Peyer's patch (tissue), 4 donors: ENCODE results near the gene SH3BGR. TPM values are rescaled to one million over a fixed set of nuclear protein-coding genes. Genes with fewer than 3 reads are reported as not detected.
"Not testable (repeated sequence)": the region's sequence is repeated elsewhere in the genome, so short reads cannot be mapped to it uniquely, and the experiment has no call there.

Experiments
- DNase-seq, 3 donors: peaks; one replicate each; pipeline ENCODE4 v3.0.0-alpha.2; 2017 to 2019
- H3K27ac ChIP-seq, 4 donors: fragments of 200-600 bp; sonication (generic); one replicate each; pipeline ENCODE4 v1.5.1; 2016 to 2019
- H3K27me3 ChIP-seq, 2 donors: fragments of 200-600 bp; sonication (generic); one replicate each; pipeline ENCODE4 v1.5.1; 2019
- H3K36me3 ChIP-seq, 3 donors: fragments of 200-600 bp; sonication (generic); one replicate each; pipeline ENCODE4 v1.5.1; 2016 to 2019
- H3K4me1 ChIP-seq, 4 donors: fragments of 200-600 bp; sonication (generic); one replicate each; pipeline ENCODE4 v1.5.1; 2016 to 2019
- H3K4me3 ChIP-seq, 4 donors: fragments of 200-600 bp; sonication (generic); 1 replicate in 3 of 4; 2 replicates in 1 of 4; pipeline ENCODE4 v1.5.1; 2016 to 2019; ENCODE audit warnings: mild to moderate bottlenecking in 1 of 4
- H3K9me3 ChIP-seq, 4 donors: fragments of 200-600 bp; sonication (generic); one replicate each; pipeline ENCODE4 v1.5.1; 2016 to 2019; ENCODE audit warnings: mild to moderate bottlenecking in 1 of 4
- POLR2A ChIP-seq, 2 donors: fragments of 450-650 bp; IDR thresholded peaks; one replicate each; pipeline ENCODE4 v1.5.1; 2017; ENCODE audit warnings: antibody characterized with exemption in 2 of 2, mild to moderate bottlenecking in 2 of 2, moderate library complexity in 2 of 2
- total RNA-seq, 4 donors: library from RNA; depleted of rRNA; stranded (reverse); fragments of >200 nt; gene quantifications; one replicate each; pipeline ENCODE4 v1.1.0, GENCODE V29; 2016
- TF ChIP-seq, protein P1 (sequence below), 6 experiments: fragments of 450-650 bp in 4 of 6; fragments of 200-600 bp in 2 of 6; sonication (generic) in 1 of 6; IDR thresholded peaks; one replicate each; pipeline ENCODE4 v1.5.1; 2017 to 2019; ENCODE audit warnings: antibody characterized with exemption in 6 of 6, mild to moderate bottlenecking in 3 of 6, moderate library complexity in 1 of 6

The SH3BGR gene
- total RNA-seq, 4 donors from 2014 or later, result 2.6 TPM; not detected in 3

DNA sequence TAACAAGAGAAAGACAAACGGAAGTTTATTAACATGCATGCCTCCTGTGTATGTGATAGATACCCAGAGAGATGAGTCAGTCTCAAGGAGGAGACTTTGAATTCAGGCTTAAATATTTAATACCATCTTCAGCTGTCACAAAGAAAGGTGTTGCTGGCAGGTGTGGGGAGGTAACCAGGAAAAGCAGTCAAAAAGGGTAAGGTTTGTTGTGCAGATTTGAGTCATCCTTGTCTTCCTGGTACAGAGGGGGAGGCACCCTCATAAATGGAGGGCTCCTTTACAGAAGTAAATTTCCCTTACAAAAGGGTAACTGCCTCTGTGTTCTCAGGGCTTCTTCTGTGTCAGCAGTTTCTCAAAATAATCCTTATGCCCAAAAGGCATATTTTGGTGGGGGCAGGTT, 85.8 kb downstream of the SH3BGR start:
- Histone ChIP-seq H3K36me3 (no peaks in the 10 kb centered on the region), H3K27ac (no peak overlapping the region), H3K27me3 (no peaks in the 10 kb centered on the region), H3K4me3 (no peak overlapping the region), H3K4me1 (no peaks in the 10 kb centered on the region), H3K9me3 (no peaks in the 10 kb centered on the region)
- no peak for DNase-seq
- TF ChIP-seq POLR2A (IDR thresholded peaks at IDR 0.05), result no peak
- TF ChIP-seq, protein P1, sequence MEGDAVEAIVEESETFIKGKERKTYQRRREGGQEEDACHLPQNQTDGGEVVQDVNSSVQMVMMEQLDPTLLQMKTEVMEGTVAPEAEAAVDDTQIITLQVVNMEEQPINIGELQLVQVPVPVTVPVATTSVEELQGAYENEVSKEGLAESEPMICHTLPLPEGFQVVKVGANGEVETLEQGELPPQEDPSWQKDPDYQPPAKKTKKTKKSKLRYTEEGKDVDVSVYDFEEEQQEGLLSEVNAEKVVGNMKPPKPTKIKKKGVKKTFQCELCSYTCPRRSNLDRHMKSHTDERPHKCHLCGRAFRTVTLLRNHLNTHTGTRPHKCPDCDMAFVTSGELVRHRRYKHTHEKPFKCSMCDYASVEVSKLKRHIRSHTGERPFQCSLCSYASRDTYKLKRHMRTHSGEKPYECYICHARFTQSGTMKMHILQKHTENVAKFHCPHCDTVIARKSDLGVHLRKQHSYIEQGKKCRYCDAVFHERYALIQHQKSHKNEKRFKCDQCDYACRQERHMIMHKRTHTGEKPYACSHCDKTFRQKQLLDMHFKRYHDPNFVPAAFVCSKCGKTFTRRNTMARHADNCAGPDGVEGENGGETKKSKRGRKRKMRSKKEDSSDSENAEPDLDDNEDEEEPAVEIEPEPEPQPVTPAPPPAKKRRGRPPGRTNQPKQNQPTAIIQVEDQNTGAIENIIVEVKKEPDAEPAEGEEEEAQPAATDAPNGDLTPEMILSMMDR (IDR thresholded peaks at IDR 0.05), result no peak

DNA sequence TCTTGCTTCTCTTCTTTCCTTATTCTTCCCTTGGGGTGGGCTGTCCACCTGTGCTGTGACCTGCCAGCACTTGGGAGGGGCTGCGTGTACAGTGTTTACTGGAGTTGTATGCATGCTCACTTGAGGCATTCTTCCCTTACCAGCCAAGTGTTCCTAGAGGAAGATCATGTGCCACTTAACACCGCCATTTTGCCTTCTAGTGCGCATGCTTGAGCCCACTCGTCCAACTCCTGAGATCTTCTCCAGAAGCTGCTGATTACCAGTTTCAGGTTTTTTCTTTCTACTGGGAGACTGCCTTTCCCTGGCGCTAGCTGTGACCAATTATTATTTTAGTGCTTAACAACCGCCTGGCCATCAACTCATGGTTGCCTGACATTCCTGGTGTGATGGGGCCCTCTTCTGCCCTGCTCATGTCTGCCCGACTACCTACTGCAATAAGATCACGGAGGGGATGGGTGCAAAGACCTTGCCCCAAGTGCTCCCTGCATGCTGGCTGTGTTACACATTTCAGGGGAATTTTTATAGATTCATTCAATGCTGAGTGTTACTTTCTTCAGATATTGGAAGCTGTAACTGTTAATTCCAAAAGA, 86.8 kb downstream of the SH3BGR start:
- no peak for DNase-seq
- H3K27ac ChIP-seq, result no peak overlapping the region
- TF ChIP-seq POLR2A (IDR thresholded peaks at IDR 0.05), result no peak
- H3K9me3 ChIP-seq, result no peaks in the 10 kb centered on the region
- no peaks in the 10 kb centered on the region for H3K36me3 ChIP-seq
- H3K4me3 ChIP-seq, result no peak overlapping the region
- no peaks in the 10 kb centered on the region for H3K27me3 ChIP-seq
- no peaks in the 10 kb centered on the region for H3K4me1 ChIP-seq

DNA sequence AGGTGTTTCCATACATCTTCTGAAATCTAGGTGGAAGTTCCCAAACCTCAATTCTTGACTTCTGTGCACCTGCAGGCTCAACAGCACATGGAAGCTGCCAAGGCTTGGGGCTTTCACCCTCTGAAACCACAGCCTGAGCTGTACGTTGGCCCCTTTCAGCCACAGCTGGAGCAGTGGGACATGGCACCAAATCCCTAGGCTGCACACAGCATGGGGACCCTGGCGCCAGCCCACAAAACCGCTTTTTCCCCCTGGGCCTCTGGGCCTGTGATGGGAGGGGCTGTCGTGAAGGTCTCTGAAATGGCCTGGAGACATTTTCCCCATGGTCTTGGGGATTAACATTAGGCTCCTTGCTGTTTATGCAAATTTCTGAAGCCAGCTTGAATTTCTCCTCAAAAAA, 88.6 kb downstream of the SH3BGR start:
- H3K27ac ChIP-seq, DNase-seq, H3K27me3 ChIP-seq, H3K9me3 ChIP-seq, H3K4me3 ChIP-seq, H3K4me1 ChIP-seq, H3K36me3 ChIP-seq: not testable (repeated sequence)

- no peaks in the 10 kb centered on the region for H3K36me3 ChIP-seq
- TF ChIP-seq, protein P1 (IDR thresholded peaks at IDR 0.05), result no peak
- TF ChIP-seq POLR2A (IDR thresholded peaks at IDR 0.05), result no peak
- H3K27me3 ChIP-seq, result no peaks in the 10 kb centered on the region
- H3K27ac ChIP-seq, result no peak overlapping the region
- no peak for DNase-seq
- H3K9me3 ChIP-seq, result no peaks in the 10 kb centered on the region
- no peak overlapping the region for H3K4me3 ChIP-seq
- H3K4me1 ChIP-seq, result no peaks in the 10 kb centered on the region
Observed at GRCh38 chr21:39542736-39543135, 91.0 kb downstream of the SH3BGR start.

DNA sequence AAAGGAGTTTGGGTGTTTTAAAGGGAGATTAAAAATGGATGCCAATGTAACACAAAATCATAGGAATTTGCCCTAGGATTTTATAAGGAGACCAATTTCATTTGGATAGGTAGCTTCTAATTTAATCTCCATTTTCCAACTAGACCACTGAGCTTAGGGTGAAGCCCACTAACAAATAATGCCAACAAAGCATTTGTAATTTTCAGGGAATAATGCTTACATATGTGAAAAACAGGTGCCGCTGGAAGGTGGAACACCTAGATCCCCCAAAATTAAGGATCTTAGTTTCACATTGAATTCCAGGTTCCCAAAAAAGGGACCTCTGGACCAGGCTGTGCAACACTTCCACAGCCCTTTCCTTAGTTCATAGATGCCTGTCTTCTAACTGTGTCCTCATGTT, 94.8 kb downstream of the SH3BGR start:
- Histone ChIP-seq H3K27me3 (no peaks in the 10 kb centered on the region), H3K4me1 (no peaks in the 10 kb centered on the region)
- DNase-seq, result no peak

GRCh38 chr21:39552856-39553255, 101.1 kb downstream of the SH3BGR start:
- Histone ChIP-seq H3K27me3 (no peaks in the 10 kb centered on the region), H3K36me3 (no peaks in the 10 kb centered on the region), H3K4me1 (no peaks in the 10 kb centered on the region), H3K27ac (no peak overlapping the region), H3K9me3 (no peaks in the 10 kb centered on the region), H3K4me3 (no peak overlapping the region)
- no peak for DNase-seq
- TF ChIP-seq, protein P1 (IDR thresholded peaks at IDR 0.05), result no peak
- no peak for TF ChIP-seq POLR2A (IDR thresholded peaks at IDR 0.05)

More for the DNA sequence above, 94.8 kb downstream of the SH3BGR start:
- no peaks in the 10 kb centered on the region for H3K9me3 ChIP-seq
- no peak overlapping the region for H3K27ac ChIP-seq
- H3K4me3 ChIP-seq, result no peak overlapping the region
- no peaks in the 10 kb centered on the region for H3K36me3 ChIP-seq
- TF ChIP-seq, protein P1 (IDR thresholded peaks at IDR 0.05), result no peak
- TF ChIP-seq POLR2A (IDR thresholded peaks at IDR 0.05), result no peak

DNA sequence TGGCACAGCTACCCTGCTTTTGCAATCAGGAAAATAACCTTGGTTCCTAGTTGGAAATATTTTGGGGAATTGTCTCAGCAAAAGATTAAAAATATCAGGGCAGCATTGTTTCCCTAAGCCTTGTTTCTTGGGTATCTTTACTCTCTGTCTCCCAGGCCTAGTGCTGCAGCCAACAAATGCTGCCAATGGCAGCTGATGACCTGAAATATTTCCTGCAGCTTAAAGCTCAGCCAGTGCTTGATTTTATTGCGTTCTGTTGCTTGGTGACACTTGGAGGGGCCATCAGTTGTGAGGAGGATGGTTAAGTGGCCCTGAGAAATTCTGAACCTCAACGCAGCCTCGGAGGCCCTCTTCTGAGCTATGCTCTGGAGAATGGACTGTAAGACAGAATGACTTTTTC, 101.6 kb downstream of the SH3BGR start:
- TF ChIP-seq, protein P1 (IDR thresholded peaks at IDR 0.05), result no peak
- TF ChIP-seq POLR2A (IDR thresholded peaks at IDR 0.05), result no peak

More for the DNA sequence above, 101.6 kb downstream of the SH3BGR start:
- Histone ChIP-seq H3K4me3 (no peak overlapping the region), H3K4me1 (no peaks in the 10 kb centered on the region), H3K36me3 (no peaks in the 10 kb centered on the region), H3K9me3 (no peaks in the 10 kb centered on the region), H3K27ac (no peak overlapping the region), H3K27me3 (no peaks in the 10 kb centered on the region)
- no peak for DNase-seq
